Measurements from ENCODE around the gene KLHDC4.

The KLHDC4 gene

DNA sequence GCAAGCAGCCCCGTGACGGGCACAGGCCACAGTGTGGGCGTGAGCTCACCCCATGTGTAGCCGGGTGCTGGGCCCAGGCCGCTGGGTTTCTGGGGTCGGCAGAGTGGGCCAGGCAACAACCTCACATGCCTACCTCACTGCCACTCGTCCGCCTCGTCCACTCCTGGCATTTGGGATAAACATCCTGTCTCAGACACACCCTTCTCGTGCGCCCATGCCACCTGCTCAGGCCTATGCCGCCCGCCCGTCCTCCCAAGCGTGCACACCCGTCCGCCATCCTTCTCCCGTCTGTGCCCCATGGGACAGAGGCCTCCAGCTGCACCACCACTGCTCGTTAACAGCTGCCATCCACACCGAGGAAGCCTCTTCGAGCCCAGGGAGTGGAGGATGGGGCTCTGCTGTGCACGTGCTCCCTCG lies 64.3 kb downstream of the KLHDC4 start:
- no peak for FAIRE-seq
- DNase-seq (ENCODE audit: low spot score): no peak

DNA sequence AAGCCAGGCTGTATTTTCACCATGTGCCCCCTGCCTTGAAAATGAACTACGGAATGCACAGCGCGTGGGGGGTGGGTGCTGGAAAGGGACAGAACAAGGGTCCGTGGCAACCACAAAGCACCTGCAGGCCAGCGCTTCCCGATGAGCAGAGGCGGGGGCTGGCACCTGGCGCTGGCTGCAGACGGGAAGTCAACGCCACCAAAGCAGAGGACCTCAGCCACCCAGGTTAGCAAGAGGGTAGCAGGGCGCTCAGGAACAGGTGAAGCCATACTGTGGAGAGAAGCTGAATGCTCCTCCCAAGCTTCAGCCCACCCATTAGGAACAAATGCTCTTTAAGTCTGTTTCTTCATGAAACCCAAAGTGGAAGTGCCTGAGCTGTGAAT lies 64.7 kb downstream of the KLHDC4 start:
- no peak for DNase-seq (ENCODE audit: low spot score)
- no peak for FAIRE-seq

DNA sequence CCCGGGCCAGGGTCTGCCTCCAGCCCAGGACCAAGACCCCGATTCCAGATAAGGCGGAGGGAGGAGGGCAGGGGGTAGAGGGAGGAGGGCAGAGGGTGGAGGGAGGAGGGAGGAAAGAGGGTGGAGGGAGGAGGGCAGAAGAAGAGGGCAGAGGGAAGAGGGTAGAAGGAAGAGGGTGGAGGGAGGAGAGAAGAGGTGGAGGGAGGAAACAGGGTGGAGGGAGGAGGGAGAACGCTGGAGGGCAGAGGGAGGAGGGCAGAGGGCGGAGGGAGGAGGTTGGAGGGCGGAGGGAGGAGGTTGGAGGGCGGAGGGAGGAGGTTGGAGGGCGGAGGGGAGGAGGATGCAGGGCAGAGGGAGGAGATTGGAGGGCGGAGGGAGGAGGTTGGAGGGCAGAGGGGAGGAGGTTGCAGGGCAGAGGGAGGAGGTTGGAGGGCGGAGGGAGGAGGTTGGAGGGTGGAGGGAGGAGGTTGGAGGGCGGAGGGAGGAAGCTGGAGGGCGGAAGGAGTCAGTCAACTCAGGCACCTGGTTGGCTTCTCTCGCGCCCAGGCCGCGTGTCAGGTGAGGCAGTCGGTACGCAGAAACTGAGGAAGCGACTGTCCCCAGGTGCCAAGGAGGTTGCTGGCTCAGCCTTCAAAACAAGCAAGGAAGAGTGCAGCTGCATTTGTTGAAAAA lies 65.2 kb downstream of the KLHDC4 start:
- no peak for DNase-seq (ENCODE audit: low spot score)
- FAIRE-seq: no peak

DNA sequence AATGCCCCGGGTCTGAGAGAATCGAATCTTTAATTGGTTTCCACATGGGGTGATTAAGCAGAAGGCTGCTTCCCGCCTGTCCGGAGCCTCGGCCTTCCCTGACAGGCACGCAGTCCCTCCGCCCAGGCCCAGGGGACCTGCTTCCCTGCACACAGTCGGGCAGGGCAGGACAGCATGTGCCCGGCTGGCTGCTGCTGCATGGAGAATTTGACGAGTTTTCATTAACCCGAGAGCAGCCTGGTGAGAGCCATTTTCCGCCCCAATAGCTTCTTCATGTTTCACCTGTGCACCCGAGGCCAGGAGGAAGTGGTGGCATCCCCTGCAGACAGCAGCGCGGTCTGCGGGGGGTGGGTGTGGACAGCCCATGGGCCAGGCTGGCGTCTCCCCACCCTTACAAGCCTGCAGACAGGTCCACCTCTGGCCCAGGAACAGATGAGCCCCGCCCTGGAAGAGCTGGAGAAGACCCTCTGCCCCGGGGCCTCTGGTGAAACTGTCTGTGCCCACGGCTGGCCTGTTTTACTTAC lies 67.0 kb downstream of the KLHDC4 start:
- no peak for FAIRE-seq
- no peak for DNase-seq (ENCODE audit: low spot score)

DNA sequence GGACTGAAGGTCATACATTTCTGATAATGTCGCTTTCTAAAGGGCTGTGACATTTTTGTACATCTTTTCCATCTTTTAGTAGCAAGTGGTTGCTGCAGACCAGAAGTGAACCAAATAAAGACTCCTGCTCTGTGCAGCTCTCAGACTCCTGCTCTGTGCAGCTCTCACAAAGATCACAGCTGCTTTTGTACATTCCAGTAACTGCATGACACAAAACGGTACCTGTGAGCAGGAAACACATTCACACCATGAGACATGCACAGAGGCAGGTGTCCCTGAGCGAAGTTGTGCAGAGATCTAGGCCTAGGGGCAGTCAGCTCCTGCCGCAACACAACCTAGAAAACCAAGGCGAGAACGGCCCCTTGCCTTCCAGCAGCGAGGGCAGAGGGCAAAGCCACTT lies 67.5 kb downstream of the KLHDC4 start:
- FAIRE-seq: no peak
- DNase-seq (ENCODE audit: low spot score): no peak

DNA sequence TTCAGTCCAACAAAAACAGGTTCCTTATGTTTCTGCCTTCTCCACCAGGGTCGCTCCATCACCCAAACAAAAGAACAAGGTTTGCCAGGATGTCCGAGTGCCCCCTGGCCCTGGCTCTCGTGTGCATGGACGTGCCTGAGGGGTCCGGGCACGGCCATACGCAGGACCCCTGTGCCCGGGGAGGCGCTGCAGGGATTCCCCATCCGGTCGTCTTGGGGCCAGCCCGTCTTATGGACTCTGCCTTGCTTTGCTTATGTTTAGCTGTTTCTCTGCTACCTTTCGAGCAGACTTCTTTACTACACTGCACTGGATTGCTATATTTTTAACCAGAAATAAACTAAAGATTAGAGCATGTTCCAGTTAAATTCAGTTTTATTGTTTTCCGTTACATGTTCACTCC lies 68.0 kb downstream of the KLHDC4 start:
- FAIRE-seq (no peak), DNase-seq (ENCODE audit: low spot score) (no peak)

DNA sequence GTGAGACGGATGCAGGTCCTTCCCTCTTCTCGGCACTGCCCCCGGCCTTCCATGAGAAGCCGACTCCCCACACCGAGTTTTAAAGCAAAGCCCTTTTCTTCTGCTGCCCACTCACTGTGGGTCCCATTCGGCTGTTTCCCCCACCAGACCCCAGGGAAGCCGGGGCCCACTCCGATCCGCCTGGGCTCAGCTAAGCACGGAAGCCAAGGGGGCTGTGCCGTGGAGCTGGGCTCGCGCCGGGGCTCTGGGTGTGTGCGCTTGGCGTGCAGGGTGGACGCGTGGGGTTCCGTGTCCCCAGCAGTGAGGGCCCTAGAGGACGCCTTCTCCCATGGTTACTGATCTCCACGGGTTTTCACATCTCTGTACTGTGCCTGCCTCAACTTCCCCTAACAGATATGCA lies 68.5 kb downstream of the KLHDC4 start:
- no peak for DNase-seq (ENCODE audit: low spot score)
- no peak for FAIRE-seq

GRCh38 chr16:87696726-87697125 lies 69.1 kb downstream of the KLHDC4 start:
- FAIRE-seq: no peak

GRCh38 chr16:87695534-87695933 lies 70.3 kb downstream of the KLHDC4 start:
- FAIRE-seq (no peak), DNase-seq (ENCODE audit: low spot score) (no peak)

More at GRCh38 chr16:87696726-87697125, 69.1 kb downstream of the KLHDC4 start:
- no peak for DNase-seq (ENCODE audit: low spot score)

DNA sequence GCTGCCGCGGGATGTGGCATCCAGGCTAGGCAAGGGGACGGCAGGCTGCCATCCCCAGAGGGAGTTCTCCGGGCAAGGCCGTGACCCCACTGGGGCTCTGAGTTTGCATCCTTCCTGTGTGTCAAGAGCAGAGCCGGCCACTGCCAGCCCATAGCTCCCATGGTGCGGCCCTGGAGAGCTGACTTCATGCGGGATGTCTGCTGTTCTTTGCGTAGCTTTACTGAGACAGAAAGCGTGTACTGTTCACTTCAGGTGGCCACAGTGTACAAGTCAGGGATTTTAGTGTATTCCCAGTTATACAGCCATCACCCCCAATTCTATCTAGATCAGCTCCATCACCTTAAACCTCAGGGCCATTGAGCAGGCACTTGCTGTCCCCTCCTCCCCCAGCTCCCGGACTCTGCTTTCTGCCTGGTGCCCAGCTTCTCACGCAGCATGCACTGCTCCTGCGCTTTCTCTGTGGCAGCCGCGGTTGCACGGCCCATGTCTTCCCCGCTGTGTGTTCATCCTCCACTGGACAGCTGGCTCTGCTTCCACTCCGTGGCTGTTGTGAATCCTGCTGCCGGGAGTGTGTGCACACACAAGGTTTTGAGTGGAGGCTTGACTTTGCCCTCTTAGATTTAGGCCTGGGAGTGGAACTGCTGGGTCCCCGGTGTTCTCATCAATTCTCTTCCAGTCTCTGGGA lies 71.2 kb downstream of the KLHDC4 start:
- DNase-seq (ENCODE audit: low spot score) (no peak), FAIRE-seq (no peak)

GRCh38 chr16:87693827-87694226 lies 72.0 kb downstream of the KLHDC4 start:
- DNase-seq (ENCODE audit: low spot score) (no peak), FAIRE-seq (no peak)

GRCh38 chr16:87692756-87693155 lies 73.0 kb downstream of the KLHDC4 start:
- no peak for DNase-seq (ENCODE audit: low spot score)
- no peak for FAIRE-seq

DNA sequence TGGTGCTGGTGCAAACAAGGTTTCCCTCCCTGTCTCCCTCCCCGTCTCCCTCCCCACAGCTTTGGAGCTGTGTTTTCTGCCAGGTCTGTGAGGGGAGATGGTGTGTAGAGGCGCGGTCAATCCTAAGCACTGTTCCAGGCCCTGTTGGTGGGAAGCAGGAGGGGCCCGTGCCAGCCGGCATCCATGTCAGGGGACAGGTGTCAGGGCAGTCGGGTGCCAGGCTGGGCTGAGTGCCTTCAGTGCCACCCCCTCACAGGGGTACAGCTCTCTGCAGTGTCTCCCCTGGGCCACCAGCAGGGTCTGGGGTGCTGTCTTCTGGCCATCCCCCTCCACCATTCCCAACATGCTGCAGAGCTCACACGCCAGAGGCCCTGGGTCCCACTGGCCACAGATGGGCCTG lies 73.6 kb downstream of the KLHDC4 start:
- no peak for DNase-seq (ENCODE audit: low spot score)
- FAIRE-seq: no peak

DNA sequence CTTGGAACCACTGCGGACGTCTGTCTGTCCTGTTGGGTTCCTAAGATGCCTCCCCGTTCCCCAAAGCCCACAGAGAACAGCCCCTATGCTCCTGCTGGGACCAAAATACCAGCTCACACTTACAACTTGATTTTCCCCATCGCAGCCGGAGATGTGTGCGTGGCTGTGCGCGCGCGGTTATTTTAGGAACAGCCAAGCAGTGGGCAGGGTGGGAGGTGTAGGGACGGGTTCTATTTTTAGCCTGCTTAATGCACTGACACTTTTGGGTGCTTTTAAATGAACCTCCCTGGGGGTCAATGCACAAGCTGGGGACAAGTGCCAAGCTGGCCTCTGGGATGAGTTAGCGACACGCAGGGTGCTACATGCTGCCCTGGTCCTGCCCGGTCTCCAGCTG lies 74.1 kb downstream of the KLHDC4 start:
- DNase-seq (ENCODE audit: low spot score) (no peak), FAIRE-seq (no peak)

GRCh38 chr16:87690911-87691685 lies 74.7 kb downstream of the KLHDC4 start:
- FAIRE-seq (no peak), DNase-seq (ENCODE audit: low spot score) (no peak)

DNA sequence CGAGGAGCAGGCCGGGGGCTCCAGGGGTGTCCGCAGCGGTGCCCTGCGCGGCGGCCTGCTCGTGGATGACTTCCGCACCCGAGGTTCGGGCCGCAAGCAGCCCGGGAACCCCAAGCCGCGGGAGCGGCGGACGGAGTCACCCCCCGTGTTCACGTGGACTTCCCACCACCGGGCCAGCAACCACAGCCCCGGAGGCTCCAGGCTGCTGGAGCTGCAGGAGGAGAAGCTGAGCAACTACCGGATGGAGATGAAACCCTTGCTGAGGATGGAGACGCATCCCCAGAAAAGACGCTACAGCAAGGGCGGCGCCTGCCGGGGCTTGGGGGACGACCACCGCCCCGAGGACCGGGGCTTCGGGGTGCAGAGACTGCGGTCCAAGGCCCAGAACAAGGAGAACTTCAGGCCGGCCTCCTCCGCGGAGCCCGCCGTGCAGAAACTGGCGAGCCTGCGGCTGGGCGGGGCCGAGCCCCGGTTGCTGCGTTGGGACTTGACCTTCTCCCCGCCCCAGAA lies 75.8 kb downstream of the KLHDC4 start:
- no peak for DNase-seq (ENCODE audit: low spot score)
- FAIRE-seq: no peak

GRCh38 chr16:87688876-87689815 lies 76.6 kb downstream of the KLHDC4 start:
- FAIRE-seq (no peak), DNase-seq (ENCODE audit: low spot score) (no peak)

DNA sequence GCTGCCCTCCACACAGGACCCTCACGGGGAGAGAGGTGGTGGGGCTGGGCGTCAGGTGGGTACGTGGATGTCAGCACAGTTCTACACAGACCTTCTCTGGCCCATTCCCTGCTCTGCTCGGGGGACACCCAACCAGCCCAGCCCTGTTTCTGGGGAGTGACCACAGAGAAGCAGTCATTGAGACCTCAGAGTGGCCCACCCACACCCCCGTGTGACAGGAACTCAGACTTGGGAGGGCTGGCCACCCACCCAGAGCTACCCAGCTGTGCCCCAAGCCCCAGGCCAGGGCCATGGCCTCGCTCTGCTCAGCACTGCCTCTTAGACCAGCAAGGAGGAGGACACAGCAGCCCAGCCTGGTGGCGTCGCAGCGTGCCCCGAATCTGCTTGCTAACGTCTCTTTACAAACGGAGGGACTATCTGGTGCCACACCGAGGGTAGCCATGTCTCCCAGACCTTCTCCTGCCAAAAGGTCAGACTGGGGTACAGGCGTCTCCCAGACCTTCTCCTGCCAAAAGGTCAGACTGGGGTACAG lies 77.7 kb downstream of the KLHDC4 start:
- DNase-seq (ENCODE audit: low spot score): no peak
- no peak for FAIRE-seq

DNA sequence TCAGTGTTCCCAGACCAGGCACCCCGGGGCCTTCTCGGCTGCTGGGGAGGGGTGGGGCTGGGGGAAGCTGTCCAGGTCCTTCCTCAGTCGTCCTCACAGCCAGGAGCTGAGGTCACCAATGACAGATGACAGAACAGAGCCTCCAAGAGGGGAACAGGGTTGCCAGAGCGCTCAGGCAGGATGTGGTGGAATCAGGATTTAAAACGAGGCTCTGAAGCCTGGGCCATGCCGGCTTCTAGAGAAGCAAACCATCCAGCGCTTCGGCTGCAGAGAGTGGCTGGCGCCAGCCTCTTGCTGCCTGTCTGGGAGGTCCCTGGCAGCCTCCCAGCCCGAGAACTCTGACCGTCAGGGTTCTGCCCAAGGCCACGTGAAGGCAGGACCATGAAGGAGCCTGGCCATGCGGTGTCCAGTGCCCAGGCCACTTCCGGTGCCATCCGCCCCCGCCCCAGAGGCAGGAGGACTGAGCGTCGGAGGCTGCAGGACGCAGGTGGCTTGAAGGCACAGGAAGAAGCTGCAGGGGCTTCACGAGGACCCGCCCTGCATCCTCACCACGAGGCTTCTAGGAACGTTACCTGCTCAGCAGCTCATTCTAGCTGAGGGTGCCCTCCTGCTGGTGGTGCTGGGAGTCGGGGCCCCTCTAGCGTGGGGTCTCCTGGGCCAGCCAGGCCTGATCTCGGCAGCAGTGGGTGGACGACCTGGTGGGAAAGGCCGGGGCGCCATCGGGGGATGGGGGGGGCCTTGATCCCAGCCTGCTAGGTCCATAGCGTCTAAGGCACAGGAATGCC lies 78.5 kb downstream of the KLHDC4 start:
- no peak for FAIRE-seq
- DNase-seq (ENCODE audit: low spot score): peak; percentile 22

- DNase-seq (ENCODE audit: low spot score) (no peak), FAIRE-seq (no peak)
These were observed 79.1 kb downstream of the KLHDC4 start for GRCh38 chr16:87686697-87687096.

Measured in RCC 7860 (cell line).